ENCODE measurements around the gene CITED1. TPM values are rescaled to one million over a fixed set of nuclear protein-coding genes. Genes with fewer than 3 reads are reported as not detected.

CITED1 gene
- total and polyA plus RNA-seq, 12 donors = 0.50 to 13.5 (median 2.5) TPM; not detected in 5

- peaks cover 4% of the 10 kb centered on the region for H3K27me3 ChIP-seq
- TF ChIP-seq POLR2A (IDR thresholded peaks at IDR 0.05) = no peak
- TF ChIP-seq CTCF (IDR thresholded peaks at IDR 0.05) = no peak
- no peaks in the 10 kb centered on the region for H3K4me1 ChIP-seq (replicated peaks in 1 of 2)
- no peaks in the 10 kb centered on the region for H3K9me3 ChIP-seq (replicated peaks in 1 of 3)
- no peaks in the 10 kb centered on the region for H3K36me3 ChIP-seq (replicated peaks in 1 of 2)
- intact Hi-C loops (cut with DNase I) = no loop called here
- DNase-seq = no peak
- WGBS, 4 donors = 83 to 95% (median 89%) methylated on average over 5 of the region's 5 CpGs
- H3K27ac ChIP-seq = no peak overlapping the region
- H3K4me3 ChIP-seq = no peak overlapping the region
These were observed 42.7 kb upstream of the CITED1 start for GRCh38 chrX:72348247-72348979.

- H3K27me3 ChIP-seq = peaks cover 4% of the 10 kb centered on the region
- no peak overlapping the region for H3K4me3 ChIP-seq
- H3K4me1 ChIP-seq (replicated peaks in 1 of 2) = no peaks in the 10 kb centered on the region
- TF ChIP-seq CTCF (IDR thresholded peaks at IDR 0.05) (no peak), POLR2A (IDR thresholded peaks at IDR 0.05) (no peak)
- WGBS, 4 donors = 53 to 78% (median 67%) methylated on average over 1 to 2 of the region's 2 CpGs
- DNase-seq = no peak
- intact Hi-C loops (cut with DNase I) = no loop called here
- no peaks in the 10 kb centered on the region for H3K36me3 ChIP-seq (replicated peaks in 1 of 2)
- no peaks in the 10 kb centered on the region for H3K9me3 ChIP-seq (replicated peaks in 1 of 3)
- no peak overlapping the region for H3K27ac ChIP-seq
These were observed 41.7 kb upstream of the CITED1 start for GRCh38 chrX:72347366-72347765.

GRCh38 chrX:72346302-72346949 lies 40.7 kb upstream of the CITED1 start:
- H3K4me3 ChIP-seq = no peak overlapping the region
- 75 to 95% (median 86%) methylated on average over 3 to 6 of the region's 6 CpGs for WGBS, 4 donors
- no peaks in the 10 kb centered on the region for H3K36me3 ChIP-seq (replicated peaks in 1 of 2)
- TF ChIP-seq CTCF (IDR thresholded peaks at IDR 0.05) = no peak
- no peak for TF ChIP-seq POLR2A (IDR thresholded peaks at IDR 0.05)
- no peaks in the 10 kb centered on the region for H3K4me1 ChIP-seq (replicated peaks in 1 of 2)
- intact Hi-C loops (cut with DNase I) = no loop called here
- no peaks in the 10 kb centered on the region for H3K9me3 ChIP-seq (replicated peaks in 1 of 3)
- DNase-seq = no peak
- peaks cover 4% of the 10 kb centered on the region for H3K27me3 ChIP-seq
- no peak overlapping the region for H3K27ac ChIP-seq

GRCh38 chrX:72340626-72341025 lies 34.9 kb upstream of the CITED1 start:
- H3K27ac ChIP-seq = no peak overlapping the region
- H3K4me1 ChIP-seq (replicated peaks in 1 of 2) = no peaks in the 10 kb centered on the region
- TF ChIP-seq CTCF (IDR thresholded peaks at IDR 0.05) = no peak
- TF ChIP-seq POLR2A (IDR thresholded peaks at IDR 0.05) = no peak
- no peaks in the 10 kb centered on the region for H3K36me3 ChIP-seq (replicated peaks in 1 of 2)
- no peak for DNase-seq
- no peak overlapping the region for H3K4me3 ChIP-seq
- intact Hi-C loops (cut with DNase I) = no loop called here
- H3K27me3 ChIP-seq = peaks cover 4% of the 10 kb centered on the region
- 75 to 100% (median 97%) methylated on average over 1 to 2 of the region's 2 CpGs for WGBS, 4 donors
- no peaks in the 10 kb centered on the region for H3K9me3 ChIP-seq (replicated peaks in 1 of 3)
